ENCODE data around the gene HYDIN.

Gene HYDIN

GRCh38 chr16:70770626-70771552 lies 459.6 kb downstream of the HYDIN start:
- Histone ChIP-seq H2AFZ (ENCODE audit: low read length) (no peak overlapping the region), H3K4me3 (ENCODE audit: low read length, poor library complexity, severe bottlenecking) (no peak overlapping the region), H3F3A (ENCODE audit: low read depth) (no peaks in the 10 kb centered on the region), H3K27me3 (ENCODE audit: insufficient read depth, low read length, poor library complexity, severe bottlenecking) (no peaks in the 10 kb centered on the region), H3K36me3 (ENCODE audit: insufficient read depth, low read length) (peaks cover 9% of the 10 kb centered on the region; the same call in 1 of the 2 replicates), H4K20me1 (ENCODE audit: insufficient read depth, low read length, poor library complexity, severe bottlenecking) (no peaks in the 10 kb centered on the region), H3K4me1 (ENCODE audit: insufficient read depth, low read length, poor library complexity, severe bottlenecking) (no peaks in the 10 kb centered on the region), H3K79me2 (ENCODE audit: insufficient read depth, low read length) (no peaks in the 10 kb centered on the region), H3K4me2 (ENCODE audit: low read depth, low read length, poor library complexity, severe bottlenecking) (no peak overlapping the region), H3K9me2 (replicated peaks; ENCODE audit: low read depth, low read length) (no peaks in the 10 kb centered on the region), H3K9me3 (ENCODE audit: insufficient read depth, low read depth, low read length) (no peaks in the 10 kb centered on the region), H3K9ac (ENCODE audit: low read depth, low read length, poor library complexity, severe bottlenecking) (no peak overlapping the region)
- TF ChIP-seq CTCF (conservative IDR thresholded peaks at IDR 0.05; ENCODE audit: low read length) (peak; percentile 94), EZH2phosphoT487 (IDR thresholded peaks at IDR 0.05; ENCODE audit: borderline replicate concordance) (no peak)

GRCh38 chr16:70770291-70770625 lies 460.3 kb downstream of the HYDIN start:
- Histone ChIP-seq H3F3A (ENCODE audit: low read depth) (no peaks in the 10 kb centered on the region), H3K9me2 (replicated peaks; ENCODE audit: low read depth, low read length) (no peaks in the 10 kb centered on the region), H3K4me3 (ENCODE audit: low read length, poor library complexity, severe bottlenecking) (no peak overlapping the region), H3K36me3 (ENCODE audit: insufficient read depth, low read length) (peaks cover 9% of the 10 kb centered on the region; the same call in 1 of the 2 replicates), H3K9ac (ENCODE audit: low read depth, low read length, poor library complexity, severe bottlenecking) (no peak overlapping the region), H2AFZ (ENCODE audit: low read length) (no peak overlapping the region), H3K27me3 (ENCODE audit: insufficient read depth, low read length, poor library complexity, severe bottlenecking) (no peaks in the 10 kb centered on the region), H3K4me1 (ENCODE audit: insufficient read depth, low read length, poor library complexity, severe bottlenecking) (no peaks in the 10 kb centered on the region), H3K79me2 (ENCODE audit: insufficient read depth, low read length) (no peaks in the 10 kb centered on the region), H3K9me3 (ENCODE audit: insufficient read depth, low read depth, low read length) (no peaks in the 10 kb centered on the region), H3K4me2 (ENCODE audit: low read depth, low read length, poor library complexity, severe bottlenecking) (no peak overlapping the region), H4K20me1 (ENCODE audit: insufficient read depth, low read length, poor library complexity, severe bottlenecking) (no peaks in the 10 kb centered on the region)
- no peak for TF ChIP-seq CTCF (conservative IDR thresholded peaks at IDR 0.05; ENCODE audit: low read length)
- no peak for TF ChIP-seq EZH2phosphoT487 (IDR thresholded peaks at IDR 0.05; ENCODE audit: borderline replicate concordance)

GRCh38 chr16:70769761-70770160 lies 460.8 kb downstream of the HYDIN start:
- TF ChIP-seq EZH2phosphoT487 (IDR thresholded peaks at IDR 0.05; ENCODE audit: borderline replicate concordance) = no peak
- no peak for TF ChIP-seq CTCF (conservative IDR thresholded peaks at IDR 0.05; ENCODE audit: low read length)
- Histone ChIP-seq H3K9me2 (replicated peaks; ENCODE audit: low read depth, low read length) (no peaks in the 10 kb centered on the region), H3K9me3 (ENCODE audit: insufficient read depth, low read depth, low read length) (no peaks in the 10 kb centered on the region), H3F3A (ENCODE audit: low read depth) (no peaks in the 10 kb centered on the region), H3K36me3 (ENCODE audit: insufficient read depth, low read length) (peaks cover 9% of the 10 kb centered on the region; the same call in 1 of the 2 replicates), H3K4me1 (ENCODE audit: insufficient read depth, low read length, poor library complexity, severe bottlenecking) (no peaks in the 10 kb centered on the region), H3K9ac (ENCODE audit: low read depth, low read length, poor library complexity, severe bottlenecking) (no peak overlapping the region), H3K4me3 (ENCODE audit: low read length, poor library complexity, severe bottlenecking) (no peak overlapping the region), H4K20me1 (ENCODE audit: insufficient read depth, low read length, poor library complexity, severe bottlenecking) (no peaks in the 10 kb centered on the region), H3K79me2 (ENCODE audit: insufficient read depth, low read length) (no peaks in the 10 kb centered on the region), H3K27me3 (ENCODE audit: insufficient read depth, low read length, poor library complexity, severe bottlenecking) (no peaks in the 10 kb centered on the region), H3K4me2 (ENCODE audit: low read depth, low read length, poor library complexity, severe bottlenecking) (no peak overlapping the region), H2AFZ (ENCODE audit: low read length) (no peak overlapping the region)

Measured in Loucy (cell line).